ENCODE results near the gene RPL39L.
"Not testable (repeated sequence)": the region's sequence is repeated elsewhere in the genome, so short reads cannot be mapped to it uniquely, and the experiment has no call there.

RPL39L gene

GRCh38 chr3:187146389-187146788 lies 7.1 kb upstream of the RPL39L start:
- no peak for DNase-seq (ENCODE audit: low spot score)
- TF ChIP-seq, protein P1, sequence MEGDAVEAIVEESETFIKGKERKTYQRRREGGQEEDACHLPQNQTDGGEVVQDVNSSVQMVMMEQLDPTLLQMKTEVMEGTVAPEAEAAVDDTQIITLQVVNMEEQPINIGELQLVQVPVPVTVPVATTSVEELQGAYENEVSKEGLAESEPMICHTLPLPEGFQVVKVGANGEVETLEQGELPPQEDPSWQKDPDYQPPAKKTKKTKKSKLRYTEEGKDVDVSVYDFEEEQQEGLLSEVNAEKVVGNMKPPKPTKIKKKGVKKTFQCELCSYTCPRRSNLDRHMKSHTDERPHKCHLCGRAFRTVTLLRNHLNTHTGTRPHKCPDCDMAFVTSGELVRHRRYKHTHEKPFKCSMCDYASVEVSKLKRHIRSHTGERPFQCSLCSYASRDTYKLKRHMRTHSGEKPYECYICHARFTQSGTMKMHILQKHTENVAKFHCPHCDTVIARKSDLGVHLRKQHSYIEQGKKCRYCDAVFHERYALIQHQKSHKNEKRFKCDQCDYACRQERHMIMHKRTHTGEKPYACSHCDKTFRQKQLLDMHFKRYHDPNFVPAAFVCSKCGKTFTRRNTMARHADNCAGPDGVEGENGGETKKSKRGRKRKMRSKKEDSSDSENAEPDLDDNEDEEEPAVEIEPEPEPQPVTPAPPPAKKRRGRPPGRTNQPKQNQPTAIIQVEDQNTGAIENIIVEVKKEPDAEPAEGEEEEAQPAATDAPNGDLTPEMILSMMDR (IDR thresholded peaks at IDR 0.05; ENCODE audit: extremely low read depth, insufficient read depth, missing control alignments), result no peak
- in situ Hi-C loops (cut with MboI; ENCODE audit: low pct_unique_long_range_greater_than_20kb, low sequenced_read_pairs, unreplicated experiment), result no loop called here

- DNase-seq (ENCODE audit: low spot score), result no peak
- TF ChIP-seq, protein P1 (IDR thresholded peaks at IDR 0.05; ENCODE audit: extremely low read depth, insufficient read depth, missing control alignments), result no peak
- in situ Hi-C loops (cut with MboI; ENCODE audit: low pct_unique_long_range_greater_than_20kb, low sequenced_read_pairs, unreplicated experiment), result no loop called here
These were observed 6.0 kb upstream of the RPL39L start for GRCh38 chr3:187145149-187145895.

- in situ Hi-C loops (cut with MboI; ENCODE audit: low pct_unique_long_range_greater_than_20kb, low sequenced_read_pairs, unreplicated experiment), result no loop called here
These were observed 578 bp upstream of the RPL39L start for GRCh38 chr3:187139895-187140253.

DNA sequence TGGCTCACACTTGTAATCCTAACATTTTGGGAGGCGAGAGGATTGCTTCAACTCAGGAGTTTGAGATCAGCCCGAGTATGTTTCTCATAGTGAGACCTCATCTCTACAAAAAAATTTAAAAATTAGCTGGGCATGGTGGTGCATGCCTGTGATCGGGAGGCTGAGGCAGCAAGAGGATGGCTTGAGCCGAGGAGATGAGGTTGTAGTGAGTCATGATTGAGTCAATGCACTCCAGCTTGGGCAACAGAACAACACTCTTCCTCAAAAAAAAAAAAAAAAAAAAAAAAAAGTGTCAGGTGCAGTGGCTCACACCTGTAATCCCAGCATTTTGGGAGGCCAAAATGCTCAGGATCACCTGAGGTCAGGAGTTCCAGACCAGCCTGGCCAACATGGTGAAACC lies 2.4 kb downstream of the RPL39L start:
- DNase-seq (ENCODE audit: low spot score), result no peak
- in situ Hi-C loops (cut with MboI; ENCODE audit: low pct_unique_long_range_greater_than_20kb, low sequenced_read_pairs, unreplicated experiment), result no loop called here
- TF ChIP-seq, protein P1 (IDR thresholded peaks at IDR 0.05; ENCODE audit: extremely low read depth, insufficient read depth, missing control alignments), result no peak

More at GRCh38 chr3:187139895-187140253, 578 bp upstream of the RPL39L start:
- TF ChIP-seq, protein P1 (IDR thresholded peaks at IDR 0.05; ENCODE audit: extremely low read depth, insufficient read depth, missing control alignments), result no peak
- no peak for DNase-seq (ENCODE audit: low spot score)

DNA sequence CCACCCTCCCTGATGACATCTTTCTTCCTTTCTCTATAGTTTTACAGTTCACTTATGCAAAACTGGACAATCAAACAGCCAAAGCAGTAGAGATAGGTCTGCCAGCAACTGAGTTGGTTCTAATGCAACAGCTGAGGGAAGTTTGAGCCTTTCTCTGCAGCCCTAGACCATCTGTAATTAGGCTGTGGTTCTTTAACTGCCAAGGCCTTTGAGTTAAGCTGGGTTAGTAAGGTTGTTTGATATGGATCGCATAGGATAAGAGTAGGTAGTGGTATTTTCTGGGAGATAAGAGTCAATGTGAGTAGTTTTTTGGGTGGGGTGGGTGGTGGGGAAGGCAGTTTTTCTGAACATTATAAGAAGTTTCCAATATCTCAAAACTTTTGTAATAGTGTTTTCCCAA lies 3.0 kb downstream of the RPL39L start:
- TF ChIP-seq, protein P1 (IDR thresholded peaks at IDR 0.05; ENCODE audit: extremely low read depth, insufficient read depth, missing control alignments), result no peak
- in situ Hi-C loops (cut with MboI; ENCODE audit: low pct_unique_long_range_greater_than_20kb, low sequenced_read_pairs, unreplicated experiment), result no loop called here
- DNase-seq (ENCODE audit: low spot score), result no peak

GRCh38 chr3:187135172-187135690 lies 4.1 kb downstream of the RPL39L start:
- DNase-seq (ENCODE audit: low spot score); in situ Hi-C loops (cut with MboI; ENCODE audit: low pct_unique_long_range_greater_than_20kb, low sequenced_read_pairs, unreplicated experiment): not testable (repeated sequence)

DNA sequence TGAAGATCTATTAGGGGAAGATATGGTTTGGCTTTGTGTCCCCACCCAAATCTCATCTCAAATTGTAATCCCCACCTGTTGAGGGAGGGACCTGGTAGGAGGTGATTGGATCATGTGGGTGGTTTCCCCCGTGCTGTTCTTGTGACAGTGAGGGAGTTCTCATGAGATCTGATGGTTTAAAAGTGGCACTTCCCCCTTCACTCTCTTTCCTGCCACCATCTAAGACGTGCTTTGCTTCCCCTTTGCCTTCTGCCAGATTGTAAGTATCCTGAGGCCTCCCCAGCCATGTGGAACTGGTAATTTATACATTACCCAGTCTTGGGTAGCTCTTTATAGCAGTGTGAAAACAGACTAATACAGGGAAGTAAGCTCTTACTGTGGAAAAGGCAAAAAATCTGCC lies 6.1 kb downstream of the RPL39L start:
- DNase-seq (ENCODE audit: low spot score); in situ Hi-C loops (cut with MboI; ENCODE audit: low pct_unique_long_range_greater_than_20kb, low sequenced_read_pairs, unreplicated experiment): not testable (repeated sequence)

Measured in GM13977 (cell line).